GM12878 (cell line): ENCODE results near the gene HDAC7. TPM values are rescaled to one million over a fixed set of nuclear protein-coding genes. Genes with fewer than 3 reads are reported as not detected.

Experiments
- ATAC-seq: fragments of 200-7000 bp; cut with Tn5 transposase; 3 replicates; pipeline ENCODE4 v1.9.1; 2020; ENCODE audit warnings: mild to moderate bottlenecking, moderate library complexity
- Bru-seq: library from RNA; stranded (reverse); fragments of 400-500 nt; gene quantifications from one replicate; lab custom pipeline; 2021; lab: Mats Ljungman, UMichigan
- BruChase-seq, 2 experiments: library from RNA; stranded (reverse); fragments of 400-500 nt; gene quantifications; one replicate each; lab custom pipeline; 2021; lab: Mats Ljungman, UMichigan
- BruUV-seq: library from RNA; stranded (reverse); fragments of 400-500 nt; replicated peaks from 2 replicates; lab custom pipeline; 2021; lab: Mats Ljungman, UMichigan
- CTCF ChIA-PET: fragments of 300-600 bp; sonication (Branson Sonifier 250); formaldehyde crosslinking; extraction: SDS; loops from one replicate; lab custom pipeline; 2021; ENCODE audit warnings: inconsistent platforms; lab: Yijun Ruan, JAX
- POLR2A ChIA-PET: fragments of 350-600 bp; formaldehyde crosslinking; extraction: SDS; loops from one replicate; lab custom pipeline; 2021; ENCODE audit warnings: inconsistent platforms; lab: Charles Lee
- RAD21 ChIA-PET: fragments of 300-600 bp; sonication (Branson Sonifier 250); formaldehyde crosslinking; loops from one replicate; lab custom pipeline; 2023; ENCODE audit warnings: antibody characterized with exemption; ENCODE audit not compliant: unreplicated experiment; lab: Charles Lee
- SMC1A ChIA-PET: fragments of 300-600 bp; sonication (Branson Sonifier 250); formaldehyde crosslinking; loops from one replicate; lab custom pipeline; 2023; ENCODE audit not compliant: unreplicated experiment, uncharacterized antibody; lab: Charles Lee
- DNase-seq: peaks from one replicate; pipeline ENCODE4 v3.0.0-alpha.2; 2011; ENCODE audit warnings: low read depth, low spot score
- FAIRE-seq: peaks from 3 replicates; lab custom pipeline; 2011; peaks lifted over from hg19 to GRCh38; lab: Jason Lieb, UNC
- H2AFZ ChIP-seq: 2 replicates; pipeline ENCODE4 v1.6.0; 2011; ENCODE audit warnings: low read depth, low read length, control low read depth; ENCODE audit not compliant: control insufficient read depth
- H3K27ac ChIP-seq: 2 replicates; pipeline ENCODE4 v1.5.1; 2011; ENCODE audit warnings: control low read depth; ENCODE audit not compliant: control insufficient read depth, insufficient read depth
- H3K27me3 ChIP-seq, 2 experiments: replicated peaks in 1 of 2; 2 replicates each; pipeline versions ENCODE4 v1.6.0 to v1.6.1; 2011; ENCODE audit warnings: low read length in 1 of 2; ENCODE audit not compliant: control insufficient read depth in 2 of 2, insufficient read depth in 2 of 2
- H3K36me3 ChIP-seq, 2 experiments: 2 replicates each; pipeline ENCODE4 v1.5.1; 2011; ENCODE audit warnings: low read length in 1 of 2; ENCODE audit not compliant: control insufficient read depth in 2 of 2, insufficient read depth in 2 of 2
- H3K4me1 ChIP-seq: 2 replicates; pipeline ENCODE4 v1.6.1; 2011; ENCODE audit warnings: mild to moderate bottlenecking, low read length, moderate library complexity, mixed read lengths; ENCODE audit not compliant: control insufficient read depth, insufficient read depth
- H3K4me2 ChIP-seq: 2 replicates; pipeline ENCODE4 v1.6.0; 2011; ENCODE audit warnings: control low read depth; ENCODE audit not compliant: control insufficient read depth, insufficient read depth
- H3K4me3 ChIP-seq: fragments of 200-600 bp; sonication (generic); 2 replicates; pipeline ENCODE4 v1.5.1; 2016
- H3K79me2 ChIP-seq: 2 replicates; pipeline ENCODE4 v1.6.0; 2011; ENCODE audit warnings: low read length; ENCODE audit not compliant: control insufficient read depth, insufficient read depth
- H3K9ac ChIP-seq: 2 replicates; pipeline ENCODE4 v1.8.0; 2011; ENCODE audit warnings: low read length, control low read depth, mixed read lengths; ENCODE audit not compliant: control insufficient read depth, insufficient read depth
- H3K9me3 ChIP-seq: replicated peaks from 3 replicates; pipeline ENCODE4 v1.5.1; 2011; ENCODE audit warnings: mild to moderate bottlenecking, low read length; ENCODE audit not compliant: control insufficient read depth, insufficient read depth
- H4K20me1 ChIP-seq: 2 replicates; pipeline ENCODE4 v1.6.0; 2011; ENCODE audit not compliant: control insufficient read depth, insufficient read depth
- CHD1 ChIP-seq: IDR thresholded peaks from 2 replicates; pipeline ENCODE4 v1.6.1; 2012; ENCODE audit warnings: low read depth, low read length, improper control_type of control experiment
- CTCF ChIP-seq, 3 experiments: IDR thresholded peaks in 2 of 3; conservative IDR thresholded peaks in 1 of 3; 2 replicates each; pipeline ENCODE4 v1.5.1; 2011; ENCODE audit warnings: low read depth in 3 of 3, low read length in 3 of 3, mild to moderate bottlenecking in 3 of 3, control low read depth in 2 of 3, moderate library complexity in 2 of 3, inconsistent platforms in 1 of 3, mixed read lengths in 1 of 3; ENCODE audit not compliant: control insufficient read depth in 2 of 3, insufficient read depth in 1 of 3; ENCODE audit errors: extremely low read depth in 1 of 3
- HDGF ChIP-seq: fragments of 450-650 bp; IDR thresholded peaks from 2 replicates; pipeline ENCODE4 v1.6.1; 2016; ENCODE audit warnings: antibody characterized with exemption
- IKZF1 ChIP-seq: fragments of 450-650 bp; conservative IDR thresholded peaks from 2 replicates; pipeline ENCODE4 v1.6.1; 2017; ENCODE audit warnings: antibody characterized with exemption, mild to moderate bottlenecking
- LARP7 ChIP-seq: fragments of 450-650 bp; IDR thresholded peaks from 2 replicates; pipeline ENCODE4 v1.6.1; 2017; ENCODE audit warnings: mild to moderate bottlenecking
- MXI1 ChIP-seq: fragments of 150-350 bp; IDR thresholded peaks from 2 replicates; pipeline ENCODE4 v1.6.1; 2011; ENCODE audit warnings: low read depth, mild to moderate bottlenecking, inconsistent platforms, low read length, improper control_type of control experiment
- NBN ChIP-seq: fragments of 450-650 bp; IDR thresholded peaks from 2 replicates; pipeline ENCODE4 v1.6.1; 2016
- NKRF ChIP-seq: fragments of 450-650 bp; conservative IDR thresholded peaks from 2 replicates; pipeline ENCODE4 v1.6.1; 2017; ENCODE audit warnings: mild to moderate bottlenecking, moderate library complexity
- POLR2A ChIP-seq: IDR thresholded peaks from 2 replicates; pipeline ENCODE4 v1.6.1; 2011; ENCODE audit warnings: low read depth, mild to moderate bottlenecking, low read length
- SIN3A ChIP-seq: IDR thresholded peaks from 2 replicates; pipeline ENCODE4 v1.6.1; 2012; ENCODE audit warnings: low read depth, low read length, improper control_type of control experiment
- ZSCAN29 ChIP-seq: fragments of 450-650 bp; IDR thresholded peaks from 2 replicates; pipeline ENCODE4 v1.6.1; 2017; ENCODE audit warnings: mild to moderate bottlenecking, moderate library complexity
- WGBS: methylation state at CpG from one replicate; pipeline ENCODE4 v1.1.6; 2016; ENCODE audit warnings: low lambda C conversion rate; ENCODE audit not compliant: insufficient replicate concordance, insufficient coverage; ENCODE audit errors: missing lambda C conversion rate; 5-methylcytosine and 5-hydroxymethylcytosine counted together
- in situ Hi-C: fragments of 300-500 bp; cut with MboI; formaldehyde crosslinking; loops from 9 replicates; pipeline ENCODE4 v1.14.3; 2018; ENCODE audit warnings: mixed read lengths
- intact Hi-C: fragments of 100-400 bp; cut with micrococcal nuclease; formaldehyde crosslinking; loops from one replicate; pipeline ENCODE4 v1.14.2; 2022; ENCODE audit not compliant: unreplicated experiment
- long read RNA-seq, 2 experiments: library from polyadenylated mRNA; unstranded; transcript quantifications; one replicate each; pipeline ENCODE4 v2.0.0, GENCODE V29; 2019 to 2020
- polyA minus RNA-seq, 3 experiments: library from RNA; depleted of rRNA, polyadenylated mRNA; stranded (reverse); fragments of >200 nt; gene quantifications; 2 replicates each; pipeline ENCODE4 v1.2.3, GENCODE V29; 2011
- polyA plus RNA-seq, 11 experiments: library from polyadenylated mRNA; depleted of rRNA in 4 of 11; unstranded in 6 of 11; stranded (reverse) in 5 of 11; fragments of >200 nt; fragmentation: Nextera tagmentation in 4 of 11; fragmentation: Illumina TruSeq in 1 of 11; extraction: Ambion mirVana in 4 of 11; extraction: Trizol in 1 of 11; gene quantifications; 1 replicate in 1 of 11; 2 replicates in 10 of 11; pipeline versions ENCODE4 v1.2.1 to v1.2.3, GENCODE V29; 2011 to 2016; ENCODE audit warnings: inconsistent platforms in 2 of 11, missing spikeins in 2 of 11, low read depth in 1 of 11
- total RNA-seq, 4 experiments: library from RNA; depleted of rRNA in 3 of 4; stranded (reverse); fragments of >200 nt in 3 of 4; fragmentation: Illumina TruSeq in 1 of 4; extraction: Trizol in 1 of 4; gene quantifications; 2 replicates each; pipeline versions ENCODE4 v1.2.1 to v1.2.3, GENCODE V29; 2013 to 2021
- TF ChIP-seq, protein P1 (sequence below): fragments of 450-650 bp; IDR thresholded peaks from 2 replicates; pipeline ENCODE4 v1.6.1; 2017; ENCODE audit warnings: antibody characterized with exemption, mild to moderate bottlenecking, moderate library complexity

The HDAC7 gene
- 25.7 and 29.4 TPM in 2 replicates for total RNA-seq (2013; cell fraction: nucleolus; rRNA removed)
- total RNA-seq (2014; rRNA removed) (5.0 and 6.9 TPM in 2 replicates), total RNA-seq (2014; rRNA removed; fragmentation: Illumina TruSeq; extraction: Trizol) (3.1 and 3.9 TPM in 2 replicates), total RNA-seq (2021) (12.6 and 18.3 TPM in 2 replicates), polyA plus RNA-seq (2011; rRNA removed) (5.1 and 5.6 TPM in 2 replicates), polyA plus RNA-seq (2014; fragmentation: Illumina TruSeq; extraction: Trizol) (2.5 and 6.3 TPM in 2 replicates), polyA plus RNA-seq (2014; fragmentation: Nextera tagmentation; extraction: Ambion mirVana) (1 to 10 TPM in 1 of 2 experiments, under 1 TPM in 1; 0.47 to 1.3 TPM), polyA plus RNA-seq (2014; rRNA removed) (10.1 and 11.4 TPM in 2 replicates), polyA plus RNA-seq (2016; fragmentation: Nextera tagmentation; extraction: Ambion mirVana) (1 to 10 TPM; 5.1 to 6.2 TPM), polyA minus RNA-seq (2011; rRNA and poly(A)+ RNA removed) (4.2 and 8.0 TPM in 2 replicates), Bru-seq, nascent RNA (percentile 51 among the genes with signal in this experiment), BruChase-seq, experiment 1, labeled RNA remaining after a 6-hour chase (percentile 50 among the genes with signal in this experiment), BruChase-seq, experiment 2, labeled RNA remaining after a 2-hour chase (percentile 45 among the genes with signal in this experiment)
- polyA plus RNA-seq (2011; ENCODE audit: low read depth): 14.4 TPM
- polyA plus RNA-seq (2011; cell fraction: cytosol; rRNA removed): 5.8 and 7.1 TPM in 2 replicates
- polyA plus RNA-seq (2011; cell fraction: nucleus; rRNA removed): 46.3 and 61.4 TPM in 2 replicates
- 31.4 and 31.5 TPM in 2 replicates for polyA plus RNA-seq (2012)
- 3.9 and 4.3 TPM in 2 replicates for polyA minus RNA-seq (2011; cell fraction: cytosol; rRNA and poly(A)+ RNA removed)
- 8.6 and 12.2 TPM in 2 replicates for polyA minus RNA-seq (2011; cell fraction: nucleus; rRNA and poly(A)+ RNA removed)
- long read RNA-seq, experiment 1, partial matches to known transcripts: 0 of 2 reads
- long read RNA-seq, experiment 1, other reads (novel, unspliced or antisense): 2 of 2 reads
- long read RNA-seq, experiment 2: 0 reads

- in situ Hi-C loops (no loop called here), intact Hi-C loops (no loop called here)
- peak within 1 kb of the TSS; percentile 80 for H3K4me3 ChIP-seq
- H3K4me1 ChIP-seq: peaks cover 27% of the 10 kb centered on the region
- H3K27me3 ChIP-seq: peaks cover 0 to 7% of the 10 kb centered on the region in 2 experiments; a peak in 3 of 4 replicates
- H3K9ac ChIP-seq: peak within 1 kb of the TSS; percentile 61
- H3K4me2 ChIP-seq: peak within 1 kb of the TSS; percentile 83
- no peak for DNase-seq
- H4K20me1 ChIP-seq: no peaks in the 10 kb centered on the region; the same call in 1 of the 2 replicates
- WGBS: under 1% methylated on average over 49 of the region's 58 CpGs
- BruUV-seq: no TSS peak
- ChIA-PET POLR2A (interaction anchor here (0.6 to 1.1 kb wide), 3 partner anchors 10 to 196 kb away, joined by 4 to 5 read pairs (median 5); no protein-coding TSS in a partner anchor), RAD21 (interaction anchor here (0.9 to 5.3 kb wide), 3 partner anchors 12 to 23 kb away, joined by 3 to 92 read pairs (median 17); no protein-coding TSS in a partner anchor), SMC1A (interaction anchor here (0.7 to 3.4 kb wide), 4 partner anchors 12 to 66 kb away, joined by 3 to 23 read pairs (median 4); no protein-coding TSS in a partner anchor), CTCF (interaction anchor here (0.9 to 5.0 kb wide), 3 partner anchors 12 to 77 kb away, joined by 3 to 108 read pairs (median 3); no protein-coding TSS in a partner anchor)
- no peaks in the 10 kb centered on the region for H3K9me3 ChIP-seq
- FAIRE-seq: no peak
- H3K36me3 ChIP-seq: no peaks in the 10 kb centered on the region; a peak in 1 of 4 replicates
- H3K27ac ChIP-seq: peak within 1 kb of the TSS; percentile 46
- ATAC-seq: peak; percentile 64
- H3K79me2 ChIP-seq: peaks cover 15% of the 10 kb centered on the region
- H2AFZ ChIP-seq: peak within 1 kb of the TSS; percentile 72
- TF ChIP-seq CTCF (IDR thresholded peaks at IDR 0.05 in 2 of 3, conservative IDR thresholded peaks at IDR 0.05 in 1 of 3; ENCODE audit: control insufficient read depth in 2 of 3, extremely low read depth in 1 of 3, insufficient read depth in 1 of 3, low read depth in 3 of 3, low read length in 3 of 3): peak in 1 of 3 experiments; percentile 10; a peak in 1 of 6 replicates
- TF ChIP-seq IKZF1: peak; percentile 26; the same call in 1 of the 2 replicates
- TF ChIP-seq POLR2A: peak; percentile 79
- peak; percentile 59; the same call in 1 of the 2 replicates for TF ChIP-seq LARP7
- no peak for TF ChIP-seq CHD1
- TF ChIP-seq, protein P1, sequence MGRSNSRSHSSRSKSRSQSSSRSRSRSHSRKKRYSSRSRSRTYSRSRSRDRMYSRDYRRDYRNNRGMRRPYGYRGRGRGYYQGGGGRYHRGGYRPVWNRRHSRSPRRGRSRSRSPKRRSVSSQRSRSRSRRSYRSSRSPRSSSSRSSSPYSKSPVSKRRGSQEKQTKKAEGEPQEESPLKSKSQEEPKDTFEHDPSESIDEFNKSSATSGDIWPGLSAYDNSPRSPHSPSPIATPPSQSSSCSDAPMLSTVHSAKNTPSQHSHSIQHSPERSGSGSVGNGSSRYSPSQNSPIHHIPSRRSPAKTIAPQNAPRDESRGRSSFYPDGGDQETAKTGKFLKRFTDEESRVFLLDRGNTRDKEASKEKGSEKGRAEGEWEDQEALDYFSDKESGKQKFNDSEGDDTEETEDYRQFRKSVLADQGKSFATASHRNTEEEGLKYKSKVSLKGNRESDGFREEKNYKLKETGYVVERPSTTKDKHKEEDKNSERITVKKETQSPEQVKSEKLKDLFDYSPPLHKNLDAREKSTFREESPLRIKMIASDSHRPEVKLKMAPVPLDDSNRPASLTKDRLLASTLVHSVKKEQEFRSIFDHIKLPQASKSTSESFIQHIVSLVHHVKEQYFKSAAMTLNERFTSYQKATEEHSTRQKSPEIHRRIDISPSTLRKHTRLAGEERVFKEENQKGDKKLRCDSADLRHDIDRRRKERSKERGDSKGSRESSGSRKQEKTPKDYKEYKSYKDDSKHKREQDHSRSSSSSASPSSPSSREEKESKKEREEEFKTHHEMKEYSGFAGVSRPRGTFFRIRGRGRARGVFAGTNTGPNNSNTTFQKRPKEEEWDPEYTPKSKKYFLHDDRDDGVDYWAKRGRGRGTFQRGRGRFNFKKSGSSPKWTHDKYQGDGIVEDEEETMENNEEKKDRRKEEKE: no peak
- no peak for TF ChIP-seq SIN3A
- peak; percentile 28; the same call in 1 of the 2 replicates for TF ChIP-seq NKRF
- TF ChIP-seq MXI1: peak; percentile 26; the same call in 1 of the 2 replicates
- no peak for TF ChIP-seq ZSCAN29
- TF ChIP-seq NBN: no peak
- no peak for TF ChIP-seq HDGF
Observed at GRCh38 chr12:47819896-47820630, at the start of gene HDAC7. Gene HDAC7, minus strand, starts transcription at chr12:47819903. Its CDS starts 118 bp downstream, at chr12:47819785.
